ENCODE measurements around the gene PLEKHG4B. TPM values are rescaled to one million over a fixed set of nuclear protein-coding genes. Genes with fewer than 3 reads are reported as not detected.
"Not testable (repeated sequence)": the region's sequence is repeated elsewhere in the genome, so short reads cannot be mapped to it uniquely, and the experiment has no call there.

Gene PLEKHG4B
- total and polyA plus RNA-seq, 2 experiments from 2014 or later, result 9.9 to 20.1 TPM

DNA sequence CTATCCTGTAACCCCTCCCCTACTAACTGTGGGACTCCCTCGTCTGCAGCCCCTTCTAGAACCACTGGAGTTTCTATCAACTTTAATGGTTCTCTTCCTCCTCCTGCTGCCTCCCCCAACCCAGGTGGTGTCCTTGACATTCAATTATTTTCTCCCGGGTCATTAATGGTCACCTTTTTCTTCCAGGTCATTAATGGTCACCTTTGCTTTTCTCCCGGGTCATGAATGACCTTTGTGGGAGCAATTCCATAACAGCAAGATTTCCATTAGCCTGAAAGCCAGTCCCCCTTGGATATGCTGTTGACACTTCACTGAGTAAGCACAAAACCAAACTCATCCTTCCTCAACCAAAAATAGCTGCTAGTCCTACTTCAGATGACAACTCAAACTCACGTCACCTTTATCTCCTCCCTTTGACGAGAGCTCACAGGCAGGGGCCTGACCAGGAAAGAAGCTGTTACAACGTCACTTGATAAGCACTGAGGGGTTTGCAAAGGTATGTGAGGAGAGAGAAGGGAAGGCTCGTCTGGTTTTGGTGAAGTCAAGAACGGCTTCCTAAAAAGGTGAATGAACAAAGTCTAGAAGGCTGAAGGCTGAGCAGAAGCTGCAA is 115.1 kb downstream of the PLEKHG4B start:
- H3K9me3 ChIP-seq (ENCODE audit: low read depth), result no peaks in the 10 kb centered on the region
- DNase-seq (ENCODE audit: low read depth in 1 of 2, low spot score in 1 of 2), result peak in 1 of 2 donors; percentile 75
- peaks cover 8% of the 10 kb centered on the region for H3K36me3 ChIP-seq
- H3K27ac ChIP-seq, result peak overlapping the region; percentile 95
- TF ChIP-seq, protein P1, sequence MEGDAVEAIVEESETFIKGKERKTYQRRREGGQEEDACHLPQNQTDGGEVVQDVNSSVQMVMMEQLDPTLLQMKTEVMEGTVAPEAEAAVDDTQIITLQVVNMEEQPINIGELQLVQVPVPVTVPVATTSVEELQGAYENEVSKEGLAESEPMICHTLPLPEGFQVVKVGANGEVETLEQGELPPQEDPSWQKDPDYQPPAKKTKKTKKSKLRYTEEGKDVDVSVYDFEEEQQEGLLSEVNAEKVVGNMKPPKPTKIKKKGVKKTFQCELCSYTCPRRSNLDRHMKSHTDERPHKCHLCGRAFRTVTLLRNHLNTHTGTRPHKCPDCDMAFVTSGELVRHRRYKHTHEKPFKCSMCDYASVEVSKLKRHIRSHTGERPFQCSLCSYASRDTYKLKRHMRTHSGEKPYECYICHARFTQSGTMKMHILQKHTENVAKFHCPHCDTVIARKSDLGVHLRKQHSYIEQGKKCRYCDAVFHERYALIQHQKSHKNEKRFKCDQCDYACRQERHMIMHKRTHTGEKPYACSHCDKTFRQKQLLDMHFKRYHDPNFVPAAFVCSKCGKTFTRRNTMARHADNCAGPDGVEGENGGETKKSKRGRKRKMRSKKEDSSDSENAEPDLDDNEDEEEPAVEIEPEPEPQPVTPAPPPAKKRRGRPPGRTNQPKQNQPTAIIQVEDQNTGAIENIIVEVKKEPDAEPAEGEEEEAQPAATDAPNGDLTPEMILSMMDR (IDR thresholded peaks at IDR 0.05; ENCODE audit: low read depth, low read length), result no peak
- H3K4me3 ChIP-seq, result no peak overlapping the region
- H3K27me3 ChIP-seq, result no peaks in the 10 kb centered on the region
- peaks cover 39% of the 10 kb centered on the region for H3K4me1 ChIP-seq (ENCODE audit: low read depth)

DNA sequence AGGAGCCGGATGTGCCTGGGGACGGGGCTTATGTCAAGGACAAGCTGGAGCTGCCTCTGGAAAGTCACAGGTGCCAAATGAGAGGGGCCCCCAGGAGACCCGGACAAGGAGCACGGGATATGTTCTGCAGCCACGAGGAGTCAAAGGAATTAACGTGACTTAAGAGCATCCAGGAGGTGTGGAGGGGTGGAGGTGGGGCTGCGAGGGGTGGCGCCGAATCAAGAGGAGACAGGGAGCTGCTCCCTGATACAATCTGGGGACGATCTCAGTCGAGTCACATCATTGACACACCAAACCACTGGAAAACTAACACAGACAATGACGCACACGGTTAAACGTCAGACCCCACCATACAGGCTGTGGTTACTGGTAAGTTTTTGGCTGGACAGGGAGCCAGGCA is 115.6 kb downstream of the PLEKHG4B start:
- DNase-seq (ENCODE audit: low read depth in 1 of 2, low spot score in 1 of 2), result peak in 1 of 2 donors; percentile 36
- peaks cover 39% of the 10 kb centered on the region for H3K4me1 ChIP-seq (ENCODE audit: low read depth)
- peak overlapping the region; percentile 95 for H3K27ac ChIP-seq
- no peaks in the 10 kb centered on the region for H3K9me3 ChIP-seq (ENCODE audit: low read depth)
- H3K4me3 ChIP-seq, result no peak overlapping the region
- H3K27me3 ChIP-seq, result no peaks in the 10 kb centered on the region
- TF ChIP-seq, protein P1 (IDR thresholded peaks at IDR 0.05; ENCODE audit: low read depth, low read length), result no peak
- peaks cover 8% of the 10 kb centered on the region for H3K36me3 ChIP-seq

DNA sequence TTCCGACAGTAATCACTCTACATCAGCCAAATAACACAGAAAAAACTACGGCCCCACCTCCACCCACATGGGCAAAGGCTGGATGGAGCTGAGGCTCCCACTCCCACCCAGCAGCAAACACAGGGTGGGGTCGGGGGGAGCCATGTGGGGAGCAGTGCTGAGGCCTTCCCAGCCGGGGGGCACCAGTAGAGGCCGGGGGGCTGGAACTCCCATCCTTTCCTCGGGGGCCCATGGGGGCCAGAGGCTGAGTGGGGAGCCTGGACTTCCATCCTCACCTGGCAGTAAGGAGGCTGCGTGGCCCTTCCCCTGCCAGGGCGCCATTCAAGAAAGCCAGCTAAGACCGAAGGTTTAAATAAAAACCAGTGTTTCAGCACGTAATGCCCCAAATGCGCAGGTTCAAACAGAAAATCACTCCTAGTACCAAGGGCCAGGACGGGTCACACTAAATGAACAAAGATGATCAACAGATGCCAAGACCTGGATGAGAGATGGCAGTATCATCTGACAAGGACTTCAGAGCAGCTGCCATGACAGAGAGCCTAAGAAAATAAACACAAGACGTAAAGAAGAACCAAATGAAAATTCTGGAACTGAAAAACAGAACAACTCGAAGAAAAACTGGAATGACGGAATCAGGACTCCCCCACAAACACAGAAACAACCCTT is 116.6 kb downstream of the PLEKHG4B start:
- TF ChIP-seq, protein P1 (IDR thresholded peaks at IDR 0.05; ENCODE audit: low read depth, low read length), result no peak
- H3K27ac ChIP-seq, result peak overlapping the region; percentile 95
- no peaks in the 10 kb centered on the region for H3K9me3 ChIP-seq (ENCODE audit: low read depth)
- DNase-seq (ENCODE audit: low read depth in 1 of 2, low spot score in 1 of 2), result no peak
- H3K36me3 ChIP-seq, result peaks cover 8% of the 10 kb centered on the region
- no peak overlapping the region for H3K4me3 ChIP-seq
- H3K4me1 ChIP-seq (ENCODE audit: low read depth), result peaks cover 39% of the 10 kb centered on the region
- no peaks in the 10 kb centered on the region for H3K27me3 ChIP-seq

DNA sequence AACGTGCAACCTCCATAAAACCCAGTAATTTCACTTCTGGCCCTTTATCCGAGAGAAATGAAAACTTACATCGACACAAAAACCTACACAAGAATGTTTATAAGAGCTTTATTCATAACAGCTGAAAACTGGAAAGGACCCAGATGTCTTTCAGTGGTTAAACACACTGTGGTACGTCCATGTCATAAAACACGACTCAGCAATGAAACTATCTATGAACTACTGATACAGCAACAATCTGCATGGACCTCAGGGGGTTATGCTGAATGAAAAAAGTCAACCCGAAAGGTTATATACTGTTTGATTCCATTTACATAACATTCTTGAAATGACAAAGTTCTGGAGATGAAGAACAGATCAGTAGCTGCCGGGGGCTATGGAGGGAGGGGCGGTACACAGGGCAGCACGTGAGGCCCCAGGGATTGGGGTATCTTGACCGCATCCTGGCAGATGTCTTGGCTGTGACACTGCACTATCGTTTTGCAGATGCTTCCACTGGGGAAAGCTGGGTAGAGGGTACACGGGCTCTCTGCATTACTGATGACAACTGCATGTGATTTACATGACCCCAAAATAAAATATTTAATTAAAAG is 121.9 kb downstream of the PLEKHG4B start:
- H3K27me3 ChIP-seq, result no peaks in the 10 kb centered on the region
- no peak for DNase-seq (ENCODE audit: low read depth in 1 of 2, low spot score in 1 of 2)
- H3K9me3 ChIP-seq (ENCODE audit: low read depth), result no peaks in the 10 kb centered on the region
- TF ChIP-seq, protein P1 (IDR thresholded peaks at IDR 0.05; ENCODE audit: low read depth, low read length), result no peak
- peaks cover 3% of the 10 kb centered on the region for H3K4me1 ChIP-seq (ENCODE audit: low read depth)
- H3K4me3 ChIP-seq, result no peak overlapping the region
- H3K27ac ChIP-seq, result no peak overlapping the region
- H3K36me3 ChIP-seq, result no peaks in the 10 kb centered on the region

DNA sequence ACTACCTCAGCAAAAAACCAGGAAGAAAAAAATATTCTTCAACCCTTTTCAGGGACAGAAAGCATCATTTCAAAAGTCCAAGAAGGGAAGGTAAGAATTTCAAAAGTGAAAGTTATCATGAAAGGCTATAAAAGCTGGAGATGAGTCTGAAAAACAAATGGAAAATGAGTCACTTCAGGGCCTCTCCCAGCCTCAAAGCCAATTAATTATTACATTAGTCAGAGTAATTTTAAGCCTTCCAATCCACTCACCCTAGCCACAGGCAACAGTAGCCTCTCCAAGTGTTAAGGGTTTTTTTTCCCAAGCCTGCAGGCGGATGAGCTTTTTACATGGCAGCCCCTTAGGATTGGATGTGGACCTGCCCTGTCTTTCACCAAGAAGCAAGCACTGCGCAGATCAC is 123.3 kb downstream of the PLEKHG4B start:
- H3K9me3 ChIP-seq (ENCODE audit: low read depth); H3K27me3 ChIP-seq; H3K4me3 ChIP-seq; DNase-seq (ENCODE audit: low read depth in 1 of 2, low spot score in 1 of 2); H3K27ac ChIP-seq; H3K36me3 ChIP-seq; H3K4me1 ChIP-seq (ENCODE audit: low read depth): not testable (repeated sequence)

DNA sequence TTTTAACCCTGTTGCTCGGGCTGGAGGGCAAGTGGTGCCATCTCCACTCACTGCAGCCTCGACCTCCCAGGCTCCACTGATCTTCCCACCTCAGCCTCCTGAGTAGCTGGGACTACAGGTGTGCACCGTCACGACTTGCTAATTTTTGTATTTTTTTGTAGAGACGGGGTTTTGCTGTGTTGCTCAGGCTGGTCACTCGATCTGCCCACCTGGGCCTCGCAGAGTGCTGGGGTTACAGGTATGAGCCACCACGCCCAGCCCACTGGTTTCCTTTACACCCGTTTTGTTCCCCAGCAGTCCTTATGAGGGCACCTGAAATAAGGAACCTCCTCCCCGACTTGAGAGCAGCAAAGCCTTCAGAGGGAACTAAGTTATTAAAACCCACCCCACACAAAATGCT is 124.1 kb downstream of the PLEKHG4B start:
- not testable (repeated sequence) for H3K27ac ChIP-seq; H3K9me3 ChIP-seq (ENCODE audit: low read depth); DNase-seq (ENCODE audit: low read depth in 1 of 2, low spot score in 1 of 2); H3K27me3 ChIP-seq; H3K36me3 ChIP-seq; H3K4me1 ChIP-seq (ENCODE audit: low read depth); H3K4me3 ChIP-seq
